Measurements from ENCODE around the gene DSN1. TPM values are rescaled to one million over a fixed set of nuclear protein-coding genes. Genes with fewer than 3 reads are reported as not detected.

Gene DSN1
- total and polyA plus RNA-seq, 2 experiments from 2014 or later = 19.4 to 26.4 TPM

- peaks cover 9% of the 10 kb centered on the region; the same call in 1 of the 2 replicates for H3F3A ChIP-seq (replicated peaks; ENCODE audit: low read depth)
- Mint-ChIP-seq H3K27me3 (ENCODE audit: insufficient read depth, low read depth, poor library complexity) (peaks cover 18% of the 10 kb centered on the region), H3K27ac (no peak overlapping the region), H3K36me3 (ENCODE audit: low read depth) (peaks cover 20% of the 10 kb centered on the region; the same call in 2 of the 3 replicates), H3K4me3 (no peak overlapping the region), H3K9me3 (peaks cover 2% of the 10 kb centered on the region; the same call in 1 of the 3 replicates), H3K4me1 (peaks cover 9% of the 10 kb centered on the region)
- 0 out of 2 replicates have a peak, but pooled peaks cover 4% of the 10 kb centered on the region for H3K36me3 ChIP-seq (ENCODE audit: insufficient read depth)
- TF ChIP-seq EZH2phosphoT487 (IDR thresholded peaks at IDR 0.05; ENCODE audit: unreplicated experiment) (no peak), NANOG (IDR thresholded peaks at IDR 0.05; ENCODE audit: borderline replicate concordance) (no peak), ZNF114 (CRISPR knock-in tag; IDR thresholded peaks at IDR 0.05) (no peak), CREB1 (CRISPR knock-in tag; IDR thresholded peaks at IDR 0.05; ENCODE audit: low read depth) (no peak), STAT1 (IDR thresholded peaks at IDR 0.05; ENCODE audit: unreplicated experiment) (no peak), JUNB (IDR thresholded peaks at IDR 0.05; ENCODE audit: unreplicated experiment) (no peak), ZNF331 (CRISPR knock-in tag; IDR thresholded peaks at IDR 0.05; ENCODE audit: low read depth) (no peak), EZH2 (IDR thresholded peaks at IDR 0.05; ENCODE audit: low read depth, unreplicated experiment) (no peak), POLR2AphosphoS5 (IDR thresholded peaks at IDR 0.05; ENCODE audit: low read depth) (no peak), ETS1 (IDR thresholded peaks at IDR 0.05) (no peak)
- H3K4me1 ChIP-seq (ENCODE audit: insufficient read depth) = no peaks in the 10 kb centered on the region; the same call in 1 of the 2 replicates
- H3K4me2 ChIP-seq = no peak overlapping the region
- DNase-seq (ENCODE audit: low spot score) (no peak), ATAC-seq (no peak)
- no peaks in the 10 kb centered on the region for H4K20me1 ChIP-seq (replicated peaks; ENCODE audit: insufficient read depth)
- no peaks in the 10 kb centered on the region for H3K27me3 ChIP-seq (ENCODE audit: insufficient read depth)
- no peak overlapping the region for H3K27ac ChIP-seq (ENCODE audit: low read depth)
- H3K9me2 ChIP-seq (ENCODE audit: insufficient read depth) = no peaks in the 10 kb centered on the region
- H3K4me3 ChIP-seq = no peak overlapping the region
- no peak overlapping the region for H2AFZ ChIP-seq
- peaks cover 7% of the 10 kb centered on the region; the same call in 1 of the 2 replicates for H3K79me2 ChIP-seq (replicated peaks; ENCODE audit: insufficient read depth)
Observed at GRCh38 chr20:36770680-36771079, 2.9 kb downstream of the DSN1 start.

DNA sequence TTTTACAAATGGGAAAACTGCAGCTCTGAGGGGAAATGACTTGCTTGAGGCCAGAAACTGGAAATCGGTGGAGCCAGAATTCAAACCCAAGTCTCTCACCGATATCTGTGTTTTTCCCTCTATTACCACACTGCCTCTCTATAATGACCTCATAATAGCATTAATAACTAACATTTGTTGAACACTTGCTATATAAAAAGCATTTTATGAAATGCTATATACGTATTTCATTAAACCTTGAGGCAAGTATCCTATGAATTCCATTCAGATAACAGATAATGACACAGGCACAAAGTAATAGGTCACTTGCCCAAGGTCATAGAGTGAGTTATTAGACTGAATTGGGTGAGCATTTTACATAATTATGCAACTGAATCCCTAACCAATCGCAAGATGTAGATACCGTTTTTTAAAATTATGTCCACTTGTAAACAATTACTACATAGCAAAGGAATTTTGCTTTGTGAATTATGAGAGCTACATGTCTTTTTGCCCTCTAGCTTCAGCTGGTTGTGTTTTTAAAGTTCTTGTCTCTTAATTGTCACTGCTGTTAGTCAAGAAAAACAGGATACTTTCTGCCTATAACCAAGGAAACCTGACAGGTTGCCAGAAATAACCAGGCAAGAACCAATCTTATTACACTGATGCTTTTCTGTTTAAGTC is 4.7 kb downstream of the DSN1 start:
- H3K27me3 Mint-ChIP-seq (ENCODE audit: insufficient read depth, low read depth, poor library complexity) = peaks cover 4% of the 10 kb centered on the region

More for the DNA sequence above, 4.7 kb downstream of the DSN1 start:
- H3K9me2 ChIP-seq (ENCODE audit: insufficient read depth) = no peaks in the 10 kb centered on the region
- no peak overlapping the region for H3K4me3 ChIP-seq
- H3K79me2 ChIP-seq (replicated peaks; ENCODE audit: insufficient read depth) = peaks cover 7% of the 10 kb centered on the region; the same call in 1 of the 2 replicates
- H3K4me1 Mint-ChIP-seq = peaks cover 6% of the 10 kb centered on the region; the same call in 2 of the 3 replicates
- no peaks in the 10 kb centered on the region for H4K20me1 ChIP-seq (replicated peaks; ENCODE audit: insufficient read depth)
- H3K4me2 ChIP-seq = no peak overlapping the region
- H3K36me3 Mint-ChIP-seq (ENCODE audit: low read depth) = peaks cover 24% of the 10 kb centered on the region; the same call in 2 of the 3 replicates
- no peaks in the 10 kb centered on the region; the same call in 1 of the 2 replicates for H3K4me1 ChIP-seq (ENCODE audit: insufficient read depth)
- DNase-seq (ENCODE audit: low spot score) (no peak), ATAC-seq (no peak)
- peaks cover 6% of the 10 kb centered on the region; the same call in 1 of the 2 replicates for H3F3A ChIP-seq (replicated peaks; ENCODE audit: low read depth)
- H3K9me3 Mint-ChIP-seq = peaks cover 2% of the 10 kb centered on the region; the same call in 1 of the 3 replicates
- no peaks in the 10 kb centered on the region for H3K27me3 ChIP-seq (ENCODE audit: insufficient read depth)
- H3K27ac Mint-ChIP-seq = no peak overlapping the region
- H3K36me3 ChIP-seq (ENCODE audit: insufficient read depth) = peaks cover 4% of the 10 kb centered on the region; the same call in 1 of the 2 replicates
- TF ChIP-seq POLR2AphosphoS5 (IDR thresholded peaks at IDR 0.05; ENCODE audit: low read depth) (no peak), EZH2 (IDR thresholded peaks at IDR 0.05; ENCODE audit: low read depth, unreplicated experiment) (no peak)
- 0 out of 2 replicates have a peak overlapping the region, but pooled peaks have one; percentile 34 for H3K27ac ChIP-seq (ENCODE audit: low read depth)
- no peak overlapping the region for H2AFZ ChIP-seq
- no peak overlapping the region for H3K4me3 Mint-ChIP-seq
